SK-N-SH (cell line): Measurements from ENCODE around the gene PSMD3. TPM values are rescaled to one million over a fixed set of nuclear protein-coding genes. Genes with fewer than 3 reads are reported as not detected.

ENCODE experiments used
- CTCF ChIA-PET: fragments of 300-600, 350-600 bp; formaldehyde crosslinking; extraction: SDS; loops from one replicate; lab custom pipeline; 2021; lab: Yijun Ruan, JAX
- POLR2A ChIA-PET: fragments of 350-600 bp; sonication (Branson Sonifier 250); formaldehyde crosslinking; extraction: SDS; loops from one replicate; lab custom pipeline; 2020; ENCODE audit warnings: antibody characterized with exemption, inconsistent platforms; lab: Yijun Ruan, JAX
- DNase-seq: peaks from one replicate; pipeline ENCODE4 v3.0.0; 2012
- H2AFZ ChIP-seq: fragments of 200-600 bp; sonication (generic); 2 replicates; pipeline ENCODE4 v1.8.1; 2016; ENCODE audit warnings: antibody characterized with exemption, mild to moderate bottlenecking, low read depth
- H3F3A ChIP-seq: fragments of 200-600 bp; sonication (generic); replicated peaks from 2 replicates; pipeline ENCODE3; 2016; ENCODE audit warnings: antibody characterized with exemption, mild to moderate bottlenecking; ENCODE audit not compliant: insufficient read depth
- H3K27ac ChIP-seq, 2 experiments: fragments of 200-500 bp in 1 of 2; fragments of 200-600 bp in 1 of 2; sonication (Bioruptor generic) in 1 of 2; sonication (generic), shearing (Covaris generic) in 1 of 2; 2 replicates each; pipeline versions ENCODE4 v1.5.1 to v1.6.1; 2014 to 2016; ENCODE audit warnings: low read depth in 2 of 2, inconsistent platforms in 1 of 2, low read length in 1 of 2, mild to moderate bottlenecking in 1 of 2, mixed read lengths in 1 of 2
- H3K27me3 ChIP-seq: fragments of 200-600 bp; sonication (generic), shearing (Covaris generic); 2 replicates; pipeline ENCODE4 v1.6.1; 2016; ENCODE audit warnings: mixed run types; ENCODE audit not compliant: insufficient read depth
- H3K36me3 ChIP-seq, 2 experiments: fragments of 200-500 bp in 1 of 2; fragments of 200-600 bp in 1 of 2; sonication (Bioruptor generic) in 1 of 2; sonication (generic) in 1 of 2; replicated peaks in 1 of 2; 2 replicates each; pipeline versions ENCODE3 to v1.5.1; 2014 to 2016; ENCODE audit warnings: low read length in 1 of 2, mild to moderate bottlenecking in 1 of 2; ENCODE audit not compliant: insufficient read depth in 2 of 2, control insufficient read depth in 1 of 2
- H3K4me1 ChIP-seq, 2 experiments: fragments of 200-500 bp in 1 of 2; fragments of 200-600 bp in 1 of 2; sonication (Bioruptor generic) in 1 of 2; sonication (generic), shearing (Covaris generic) in 1 of 2; 2 replicates each; pipeline versions ENCODE4 v1.5.1 to v1.6.1; 2014 to 2016; ENCODE audit warnings: low read depth in 1 of 2, low read length in 1 of 2, mixed run types in 1 of 2; ENCODE audit not compliant: insufficient read depth in 2 of 2, control insufficient read depth in 1 of 2
- H3K4me2 ChIP-seq: fragments of 200-600 bp; sonication (generic), shearing (Covaris generic); 2 replicates; pipeline ENCODE4 v1.6.1; 2017; ENCODE audit warnings: mixed run types
- H3K4me3 ChIP-seq, 2 experiments: fragments of 200-500 bp in 1 of 2; fragments of 200-600 bp in 1 of 2; sonication (Bioruptor generic) in 1 of 2; sonication (generic), shearing (Covaris generic) in 1 of 2; 2 replicates each; pipeline versions ENCODE4 v1.5.1 to v1.8.1; 2014 to 2016; ENCODE audit warnings: low read depth in 2 of 2, inconsistent platforms in 1 of 2, low read length in 1 of 2, mild to moderate bottlenecking in 1 of 2, mixed read lengths in 1 of 2, moderate library complexity in 1 of 2
- H3K79me2 ChIP-seq: fragments of 200-600 bp; sonication (generic); 2 replicates; pipeline ENCODE4 v1.8.1; 2017; ENCODE audit warnings: mild to moderate bottlenecking; ENCODE audit not compliant: insufficient read depth
- H3K9ac ChIP-seq: fragments of 200-600 bp; sonication (generic); 2 replicates; pipeline ENCODE4 v1.6.1; 2017; ENCODE audit warnings: mixed run types
- H3K9me2 ChIP-seq: fragments of 200-600 bp; sonication (generic); 2 replicates; pipeline ENCODE4 v1.6.1; 2017; ENCODE audit warnings: mixed run types
- H3K9me3 ChIP-seq: fragments of 200-600 bp; sonication (generic); 2 replicates; pipeline ENCODE4 v1.6.1; 2017; ENCODE audit warnings: mixed run types, mild to moderate bottlenecking, moderate library complexity
- H4K20me1 ChIP-seq: fragments of 200-600 bp; sonication (generic); 2 replicates; pipeline ENCODE4 v1.6.1; 2017; ENCODE audit warnings: mild to moderate bottlenecking, mixed run types; ENCODE audit not compliant: insufficient read depth
- CHD2 ChIP-seq: fragments of 150-350 bp; IDR thresholded peaks from 2 replicates; pipeline ENCODE4 v1.6.1; 2018; ENCODE audit warnings: low read length; ENCODE audit not compliant: partially characterized antibody
- EP300 ChIP-seq, 2 experiments: IDR thresholded peaks; 2 replicates each; pipeline versions ENCODE4 v1.4.0 to v1.6.1; 2012; ENCODE audit warnings: borderline replicate concordance in 1 of 2, low read depth in 1 of 2, low read length in 1 of 2
- FOXJ3 ChIP-seq: sonication (generic); formaldehyde crosslinking; IDR thresholded peaks from 2 replicates; pipeline ENCODE4 v1.5.1; 2020; ENCODE audit warnings: mild to moderate bottlenecking, missing genetic modification reagents
- JUND ChIP-seq: IDR thresholded peaks from 2 replicates; pipeline ENCODE4 v1.4.0; 2012
- MEF2A ChIP-seq: IDR thresholded peaks from 2 replicates; pipeline ENCODE4 v1.4.0; 2012; ENCODE audit warnings: low read depth, borderline replicate concordance
- MXI1 ChIP-seq: IDR thresholded peaks from 2 replicates; pipeline ENCODE4 v1.6.1; 2012; ENCODE audit warnings: mild to moderate bottlenecking, low read depth, low read length, improper control_type of control experiment
- TCF12 ChIP-seq: IDR thresholded peaks from 2 replicates; pipeline ENCODE4 v1.4.0; 2012
- USF2 ChIP-seq: fragments of 150-350 bp; IDR thresholded peaks from 2 replicates; pipeline ENCODE4 v1.6.1; 2017; ENCODE audit warnings: antibody characterized with exemption, low read length, low read depth, borderline replicate concordance
- WGBS: methylation state at CpG from one replicate; pipeline ENCODE4 v1.1.6; 2017; ENCODE audit warnings: low lambda C conversion rate; 5-methylcytosine and 5-hydroxymethylcytosine counted together
- polyA plus RNA-seq, 3 experiments: library from polyadenylated mRNA; depleted of rRNA; stranded (reverse); fragments of >200 nt; gene quantifications; 2 replicates each; pipeline ENCODE4 v1.2.3, GENCODE V29; 2012
- TF ChIP-seq, protein P1 (sequence below): IDR thresholded peaks from 2 replicates; pipeline ENCODE4 v1.4.0; 2012; ENCODE audit warnings: low read depth, borderline replicate concordance
- TF ChIP-seq, protein P2 (sequence below): IDR thresholded peaks from 2 replicates; pipeline ENCODE4 v1.4.0; 2012; ENCODE audit warnings: low read depth, borderline replicate concordance
- TF ChIP-seq, protein P3 (sequence below): IDR thresholded peaks from 2 replicates; pipeline ENCODE4 v1.6.1; 2012; ENCODE audit warnings: mild to moderate bottlenecking, low read depth, low read length, moderate library complexity

PSMD3 gene
- polyA plus RNA-seq, 1 of the 3 experiments (the other 2 are of a cell fraction): 104 TPM

GRCh38 chr17:40022961-40023541, 42.4 kb downstream of the PSMD3 start:
- Histone ChIP-seq H3K4me2 (no peak overlapping the region), H3K4me1 (peaks cover 0 to 9% of the 10 kb centered on the region in 2 experiments; a peak in 2 of 4 replicates), H4K20me1 (no peaks in the 10 kb centered on the region), H3K9ac (no peak overlapping the region), H3K27me3 (no peaks in the 10 kb centered on the region), H3K79me2 (no peaks in the 10 kb centered on the region), H3F3A (peaks cover 7% of the 10 kb centered on the region), H3K4me3 (no peak overlapping the region), H3K9me2 (no peaks in the 10 kb centered on the region), H3K9me3 (no peaks in the 10 kb centered on the region), H3K36me3 (peaks cover 20 to 27% of the 10 kb centered on the region in 2 experiments), H3K27ac (no peak overlapping the region), H2AFZ (no peak overlapping the region)
- ChIA-PET CTCF (interaction anchor here (0.8 to 7.9 kb wide), 7 partner anchors 8 to 369 kb away, joined by 3 to 143 read pairs (median 11); partner anchors contain the start of gene CSF3), POLR2A (no interaction called here)
- DNase-seq: no peak
- WGBS: 89% methylated on average over 9 of the region's 19 CpGs
- TF ChIP-seq TCF12: no peak
- no peak for TF ChIP-seq MXI1
- TF ChIP-seq USF2: no peak
- no peak for TF ChIP-seq MEF2A
- no peak for TF ChIP-seq EP300 (IDR thresholded peaks at IDR 0.05; ENCODE audit: borderline replicate concordance in 1 of 2, low read depth in 1 of 2, low read length in 1 of 2)

GRCh38 chr17:40023590-40024292, 43.1 kb downstream of the PSMD3 start:
- Histone ChIP-seq H4K20me1 (no peaks in the 10 kb centered on the region), H3K27ac (no peak overlapping the region), H2AFZ (no peak overlapping the region), H3K4me3 (no peak overlapping the region), H3K27me3 (no peaks in the 10 kb centered on the region), H3K9me3 (no peaks in the 10 kb centered on the region), H3K79me2 (no peaks in the 10 kb centered on the region), H3K9ac (no peak overlapping the region), H3F3A (peaks cover 7% of the 10 kb centered on the region)
- POLR2A ChIA-PET: no interaction called here
- no peak for DNase-seq
- no peak for TF ChIP-seq CHD2
- TF ChIP-seq, all 33 proteins: peak for 0
- WGBS: 86% methylated on average over 9 of the region's 10 CpGs
- CTCF ChIA-PET: interaction anchor here (1.9 to 7.9 kb wide), 3 partner anchors 9 to 62 kb away, joined by 7 to 143 read pairs (median 96); partner anchors contain the start of gene CSF3
- H3K36me3 ChIP-seq: peaks cover 20 to 30% of the 10 kb centered on the region in 2 experiments
- peaks cover 0 to 9% of the 10 kb centered on the region in 2 experiments; a peak in 2 of 4 replicates for H3K4me1 ChIP-seq
- no peak overlapping the region for H3K4me2 ChIP-seq
- H3K9me2 ChIP-seq: no peaks in the 10 kb centered on the region

GRCh38 chr17:40024901-40025300, 44.3 kb downstream of the PSMD3 start:
- Histone ChIP-seq H4K20me1 (no peaks in the 10 kb centered on the region), H3K27me3 (no peaks in the 10 kb centered on the region), H3F3A (peaks cover 7% of the 10 kb centered on the region), H3K9me2 (no peaks in the 10 kb centered on the region), H3K9me3 (no peaks in the 10 kb centered on the region), H3K9ac (no peak overlapping the region), H3K36me3 (peaks cover 19 to 34% of the 10 kb centered on the region in 2 experiments), H3K4me3 (no peak overlapping the region), H2AFZ (no peak overlapping the region), H3K4me1 (peaks cover 0 to 9% of the 10 kb centered on the region in 2 experiments; a peak in 2 of 4 replicates), H3K79me2 (no peaks in the 10 kb centered on the region), H3K27ac (no peak overlapping the region), H3K4me2 (no peak overlapping the region)
- DNase-seq: no peak
- 93% methylated on average over 8 of the region's 8 CpGs for WGBS
- ChIA-PET CTCF (interaction anchor here (0.9 to 7.9 kb wide), 4 partner anchors 10 to 82 kb away, joined by 3 to 143 read pairs (median 52); partner anchors contain the start of gene CSF3), POLR2A (no interaction called here)
- no peak for TF ChIP-seq FOXJ3 (CRISPR knock-in tag)
- TF ChIP-seq, protein P1, sequence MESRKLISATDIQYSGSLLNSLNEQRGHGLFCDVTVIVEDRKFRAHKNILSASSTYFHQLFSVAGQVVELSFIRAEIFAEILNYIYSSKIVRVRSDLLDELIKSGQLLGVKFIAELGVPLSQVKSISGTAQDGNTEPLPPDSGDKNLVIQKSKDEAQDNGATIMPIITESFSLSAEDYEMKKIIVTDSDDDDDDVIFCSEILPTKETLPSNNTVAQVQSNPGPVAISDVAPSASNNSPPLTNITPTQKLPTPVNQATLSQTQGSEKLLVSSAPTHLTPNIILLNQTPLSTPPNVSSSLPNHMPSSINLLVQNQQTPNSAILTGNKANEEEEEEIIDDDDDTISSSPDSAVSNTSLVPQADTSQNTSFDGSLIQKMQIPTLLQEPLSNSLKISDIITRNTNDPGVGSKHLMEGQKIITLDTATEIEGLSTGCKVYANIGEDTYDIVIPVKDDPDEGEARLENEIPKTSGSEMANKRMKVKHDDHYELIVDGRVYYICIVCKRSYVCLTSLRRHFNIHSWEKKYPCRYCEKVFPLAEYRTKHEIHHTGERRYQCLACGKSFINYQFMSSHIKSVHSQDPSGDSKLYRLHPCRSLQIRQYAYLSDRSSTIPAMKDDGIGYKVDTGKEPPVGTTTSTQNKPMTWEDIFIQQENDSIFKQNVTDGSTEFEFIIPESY: no peak
- TF ChIP-seq MXI1: no peak
- TF ChIP-seq JUND: no peak
- TF ChIP-seq, protein P2, sequence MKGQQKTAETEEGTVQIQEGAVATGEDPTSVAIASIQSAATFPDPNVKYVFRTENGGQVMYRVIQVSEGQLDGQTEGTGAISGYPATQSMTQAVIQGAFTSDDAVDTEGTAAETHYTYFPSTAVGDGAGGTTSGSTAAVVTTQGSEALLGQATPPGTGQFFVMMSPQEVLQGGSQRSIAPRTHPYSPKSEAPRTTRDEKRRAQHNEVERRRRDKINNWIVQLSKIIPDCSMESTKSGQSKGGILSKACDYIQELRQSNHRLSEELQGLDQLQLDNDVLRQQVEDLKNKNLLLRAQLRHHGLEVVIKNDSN: no peak
- TF ChIP-seq, protein P3, sequence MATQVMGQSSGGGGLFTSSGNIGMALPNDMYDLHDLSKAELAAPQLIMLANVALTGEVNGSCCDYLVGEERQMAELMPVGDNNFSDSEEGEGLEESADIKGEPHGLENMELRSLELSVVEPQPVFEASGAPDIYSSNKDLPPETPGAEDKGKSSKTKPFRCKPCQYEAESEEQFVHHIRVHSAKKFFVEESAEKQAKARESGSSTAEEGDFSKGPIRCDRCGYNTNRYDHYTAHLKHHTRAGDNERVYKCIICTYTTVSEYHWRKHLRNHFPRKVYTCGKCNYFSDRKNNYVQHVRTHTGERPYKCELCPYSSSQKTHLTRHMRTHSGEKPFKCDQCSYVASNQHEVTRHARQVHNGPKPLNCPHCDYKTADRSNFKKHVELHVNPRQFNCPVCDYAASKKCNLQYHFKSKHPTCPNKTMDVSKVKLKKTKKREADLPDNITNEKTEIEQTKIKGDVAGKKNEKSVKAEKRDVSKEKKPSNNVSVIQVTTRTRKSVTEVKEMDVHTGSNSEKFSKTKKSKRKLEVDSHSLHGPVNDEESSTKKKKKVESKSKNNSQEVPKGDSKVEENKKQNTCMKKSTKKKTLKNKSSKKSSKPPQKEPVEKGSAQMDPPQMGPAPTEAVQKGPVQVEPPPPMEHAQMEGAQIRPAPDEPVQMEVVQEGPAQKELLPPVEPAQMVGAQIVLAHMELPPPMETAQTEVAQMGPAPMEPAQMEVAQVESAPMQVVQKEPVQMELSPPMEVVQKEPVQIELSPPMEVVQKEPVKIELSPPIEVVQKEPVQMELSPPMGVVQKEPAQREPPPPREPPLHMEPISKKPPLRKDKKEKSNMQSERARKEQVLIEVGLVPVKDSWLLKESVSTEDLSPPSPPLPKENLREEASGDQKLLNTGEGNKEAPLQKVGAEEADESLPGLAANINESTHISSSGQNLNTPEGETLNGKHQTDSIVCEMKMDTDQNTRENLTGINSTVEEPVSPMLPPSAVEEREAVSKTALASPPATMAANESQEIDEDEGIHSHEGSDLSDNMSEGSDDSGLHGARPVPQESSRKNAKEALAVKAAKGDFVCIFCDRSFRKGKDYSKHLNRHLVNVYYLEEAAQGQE: no peak
- no peak for TF ChIP-seq TCF12
